ENCODE data around the gene SEC14L1. TPM values are rescaled to one million over a fixed set of nuclear protein-coding genes. Genes with fewer than 3 reads are reported as not detected.

The SEC14L1 gene
- total RNA-seq, 1 donor from 2014 or later, result 71.6 TPM

- intact Hi-C loops (cut with micrococcal nuclease), result no loop called here
Observed at GRCh38 chr17:77256710-77257109, 115.9 kb downstream of the SEC14L1 start.

GRCh38 chr17:77257169-77257568 lies 116.4 kb downstream of the SEC14L1 start:
- intact Hi-C loops (cut with micrococcal nuclease), result no loop called here

DNA sequence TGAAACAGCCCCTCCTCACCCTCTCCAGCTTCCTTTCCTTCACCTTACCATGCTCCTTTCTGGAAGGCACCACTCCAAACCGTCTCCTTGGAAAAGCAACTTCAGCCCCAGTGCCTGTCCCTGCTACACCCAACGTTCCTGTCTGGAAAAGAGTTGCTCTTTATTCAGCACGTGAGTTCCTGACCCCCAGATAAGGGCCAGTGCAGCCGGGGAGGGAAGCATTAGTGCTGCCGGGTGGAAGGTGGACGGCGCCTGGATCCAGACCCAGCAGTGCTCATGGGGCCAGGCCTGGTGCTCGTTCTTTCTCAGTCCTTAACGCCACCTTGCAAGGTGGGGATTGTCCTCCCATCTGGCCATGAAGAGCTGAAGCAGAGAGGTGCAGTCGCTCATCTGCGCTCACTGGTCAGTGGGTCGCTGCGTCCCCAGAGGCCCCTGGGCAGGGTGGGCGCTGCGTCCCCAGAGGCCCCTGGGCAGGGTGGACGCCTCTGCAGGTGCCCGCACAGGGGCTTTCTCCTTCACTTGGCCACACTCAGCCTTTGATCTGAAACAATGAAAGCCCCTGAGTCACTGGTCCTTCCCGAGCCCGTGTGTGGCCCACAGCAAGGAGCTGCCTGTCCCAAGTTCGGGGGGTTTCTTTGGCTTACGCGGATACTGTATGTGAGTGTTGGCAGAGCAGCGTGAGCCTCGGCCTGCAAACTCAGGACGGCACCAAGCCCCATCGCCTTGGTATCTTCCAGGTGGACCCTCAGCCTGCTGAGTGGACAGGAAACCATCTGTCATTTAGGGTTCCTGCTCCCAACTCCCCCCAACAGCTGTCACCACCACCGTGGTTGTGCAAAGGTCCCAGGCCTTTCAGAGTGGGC lies 117.1 kb downstream of the SEC14L1 start:
- intact Hi-C loops (cut with micrococcal nuclease), result no loop called here

GRCh38 chr17:77258638-77259037 lies 117.9 kb downstream of the SEC14L1 start:
- intact Hi-C loops (cut with micrococcal nuclease), result no loop called here

GRCh38 chr17:77264617-77265230 lies 124.0 kb downstream of the SEC14L1 start:
- intact Hi-C loops (cut with micrococcal nuclease), result no loop called here

DNA sequence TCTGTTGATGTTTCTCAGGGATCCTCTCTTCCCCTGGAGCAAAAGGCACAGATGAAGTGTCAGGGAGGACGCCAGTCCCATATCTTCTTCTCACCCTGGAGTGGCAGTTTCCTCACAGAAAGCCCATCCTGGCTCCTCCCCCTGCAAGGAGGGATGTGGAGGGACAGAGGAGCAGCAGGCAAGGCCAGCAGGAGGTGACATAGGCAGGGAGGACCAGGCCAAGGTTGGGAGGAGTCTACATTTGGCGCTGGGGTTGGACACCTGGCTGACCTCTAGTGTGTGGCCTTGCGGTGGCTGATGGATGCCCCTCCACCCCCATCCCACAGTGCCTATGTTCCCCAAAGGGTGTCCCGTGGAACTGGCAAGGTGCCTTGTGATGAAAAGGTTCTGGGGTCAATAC lies 125.4 kb downstream of the SEC14L1 start:
- intact Hi-C loops (cut with micrococcal nuclease), result no loop called here

All from T-helper 2 cell treated with Interferon-gamma antibody and Interleukin-4, amounts not matched to agents 100 ng/mL and 5 ng/mL, for 36 hours (primary cell).